ENCODE data around the gene PSMB7. TPM values are rescaled to one million over a fixed set of nuclear protein-coding genes. Genes with fewer than 3 reads are reported as not detected.

Gene PSMB7
- total and polyA plus RNA-seq, 2 donors from 2014 or later = 105 to 250 TPM

DNA sequence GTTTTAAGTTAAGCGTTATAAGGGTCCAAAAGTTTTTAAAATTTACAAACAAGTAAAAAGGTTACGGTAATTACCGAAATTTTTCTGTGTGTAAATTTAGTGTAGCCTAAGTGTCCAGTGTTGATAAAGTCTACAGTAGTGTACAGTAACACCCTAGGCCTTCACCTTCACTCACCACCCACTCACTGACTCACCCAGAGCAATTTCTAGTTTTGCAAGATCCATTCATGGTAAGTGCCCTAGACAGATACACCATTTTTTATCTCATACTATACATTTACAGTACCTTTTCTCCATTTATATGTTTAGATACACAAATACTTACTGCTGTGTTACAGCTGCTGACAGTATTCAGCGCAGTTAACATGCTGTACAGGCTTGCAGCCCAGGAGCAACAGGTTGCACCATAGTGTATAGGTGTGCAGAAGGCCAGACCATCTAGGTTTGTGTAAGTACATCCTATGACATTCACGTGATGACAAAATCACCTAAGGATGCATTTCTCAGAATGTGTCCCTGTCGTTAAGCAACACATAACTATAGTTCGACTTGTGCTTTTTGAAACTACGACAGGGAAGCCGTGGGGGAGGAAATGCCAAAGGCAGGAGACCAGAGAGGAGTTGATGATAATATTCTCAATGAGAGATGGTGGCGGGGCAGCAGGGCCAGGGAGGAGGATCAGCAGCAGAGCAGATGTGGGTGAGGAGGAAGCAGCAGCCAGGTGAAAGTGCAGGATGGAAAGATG is 48.6 kb downstream of the PSMB7 start:
- DNase-seq = no peak
- no peak for FAIRE-seq
- H3K9me3 ChIP-seq (ENCODE audit: control insufficient read depth in 2 of 3, insufficient read depth in 1 of 3, low read length in 3 of 3) = no peaks in the 10 kb centered on the region
- no peaks in the 10 kb centered on the region for H3K4me1 ChIP-seq (ENCODE audit: control insufficient read depth in 2 of 3, insufficient read depth in 2 of 3, low read depth in 1 of 3, low read length in 3 of 3)
- no peak overlapping the region for H3K4me3 ChIP-seq (ENCODE audit: low read length in 3 of 3)
- no peaks in the 10 kb centered on the region for H3K36me3 ChIP-seq (ENCODE audit: control insufficient read depth in 2 of 3, insufficient read depth in 3 of 3, low read length in 3 of 3)
- intact Hi-C loops (cut with DNase I) = no loop called here
- H3K9ac ChIP-seq (ENCODE audit: low read length in 3 of 3) = no peak overlapping the region
- no peaks in the 10 kb centered on the region for H3K27me3 ChIP-seq (ENCODE audit: control insufficient read depth, insufficient read depth, low read length)
- H3K27ac ChIP-seq (ENCODE audit: low read depth in 2 of 2, low read length in 2 of 2) = no peak overlapping the region
- TF ChIP-seq, protein P1, sequence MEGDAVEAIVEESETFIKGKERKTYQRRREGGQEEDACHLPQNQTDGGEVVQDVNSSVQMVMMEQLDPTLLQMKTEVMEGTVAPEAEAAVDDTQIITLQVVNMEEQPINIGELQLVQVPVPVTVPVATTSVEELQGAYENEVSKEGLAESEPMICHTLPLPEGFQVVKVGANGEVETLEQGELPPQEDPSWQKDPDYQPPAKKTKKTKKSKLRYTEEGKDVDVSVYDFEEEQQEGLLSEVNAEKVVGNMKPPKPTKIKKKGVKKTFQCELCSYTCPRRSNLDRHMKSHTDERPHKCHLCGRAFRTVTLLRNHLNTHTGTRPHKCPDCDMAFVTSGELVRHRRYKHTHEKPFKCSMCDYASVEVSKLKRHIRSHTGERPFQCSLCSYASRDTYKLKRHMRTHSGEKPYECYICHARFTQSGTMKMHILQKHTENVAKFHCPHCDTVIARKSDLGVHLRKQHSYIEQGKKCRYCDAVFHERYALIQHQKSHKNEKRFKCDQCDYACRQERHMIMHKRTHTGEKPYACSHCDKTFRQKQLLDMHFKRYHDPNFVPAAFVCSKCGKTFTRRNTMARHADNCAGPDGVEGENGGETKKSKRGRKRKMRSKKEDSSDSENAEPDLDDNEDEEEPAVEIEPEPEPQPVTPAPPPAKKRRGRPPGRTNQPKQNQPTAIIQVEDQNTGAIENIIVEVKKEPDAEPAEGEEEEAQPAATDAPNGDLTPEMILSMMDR (IDR thresholded peaks at IDR 0.05; ENCODE audit: borderline replicate concordance, extremely low read depth, insufficient read depth) = no peak

DNA sequence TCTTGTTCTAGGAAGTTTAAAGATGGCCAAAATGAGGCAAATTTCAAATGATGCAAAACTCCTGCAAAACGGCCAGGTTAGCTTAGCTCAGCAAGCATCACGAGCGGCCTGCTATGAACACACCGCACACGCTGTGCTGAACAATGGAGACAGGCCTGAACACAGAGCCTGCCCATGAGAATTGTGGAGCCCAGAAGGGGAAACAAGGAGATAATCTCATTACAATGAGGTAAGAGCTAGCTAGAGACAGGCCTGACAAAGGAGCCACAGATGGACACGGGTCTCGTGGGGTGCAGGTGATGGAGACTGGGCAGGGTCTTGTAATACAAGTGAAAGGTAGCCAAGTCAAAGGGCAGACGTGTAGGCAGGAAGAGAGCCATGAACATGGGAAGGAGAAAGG is 50.2 kb downstream of the PSMB7 start:
- no peak for DNase-seq
- Histone ChIP-seq H3K4me3 (ENCODE audit: low read length in 3 of 3) (no peak overlapping the region), H3K36me3 (ENCODE audit: control insufficient read depth in 2 of 3, insufficient read depth in 3 of 3, low read length in 3 of 3) (no peaks in the 10 kb centered on the region), H3K9ac (ENCODE audit: low read length in 3 of 3) (no peak overlapping the region), H3K27me3 (ENCODE audit: control insufficient read depth, insufficient read depth, low read length) (no peaks in the 10 kb centered on the region), H3K27ac (ENCODE audit: low read depth in 2 of 2, low read length in 2 of 2) (no peak overlapping the region), H3K9me3 (ENCODE audit: control insufficient read depth in 2 of 3, insufficient read depth in 1 of 3, low read length in 3 of 3) (no peaks in the 10 kb centered on the region), H3K4me1 (ENCODE audit: control insufficient read depth in 2 of 3, insufficient read depth in 2 of 3, low read depth in 1 of 3, low read length in 3 of 3) (no peaks in the 10 kb centered on the region)
- TF ChIP-seq, protein P1 (IDR thresholded peaks at IDR 0.05; ENCODE audit: borderline replicate concordance, extremely low read depth, insufficient read depth) = no peak
- intact Hi-C loops (cut with DNase I) = no loop called here
- FAIRE-seq = no peak

GRCh38 chr9:124364141-124364540 is 51.1 kb downstream of the PSMB7 start:
- Histone ChIP-seq H3K4me1 (ENCODE audit: control insufficient read depth in 2 of 3, insufficient read depth in 2 of 3, low read depth in 1 of 3, low read length in 3 of 3) (peaks cover 0 to 2% (median 0%) of the 10 kb centered on the region in 3 donors), H3K27me3 (ENCODE audit: control insufficient read depth, insufficient read depth, low read length) (no peaks in the 10 kb centered on the region), H3K36me3 (ENCODE audit: control insufficient read depth in 2 of 3, insufficient read depth in 3 of 3, low read length in 3 of 3) (no peaks in the 10 kb centered on the region), H3K27ac (ENCODE audit: low read depth in 2 of 2, low read length in 2 of 2) (no peak overlapping the region), H3K9me3 (ENCODE audit: control insufficient read depth in 2 of 3, insufficient read depth in 1 of 3, low read length in 3 of 3) (no peaks in the 10 kb centered on the region), H3K4me3 (ENCODE audit: low read length in 3 of 3) (no peak overlapping the region), H3K9ac (ENCODE audit: low read length in 3 of 3) (no peak overlapping the region)
- intact Hi-C loops (cut with DNase I) = no loop called here
- TF ChIP-seq, protein P1 (IDR thresholded peaks at IDR 0.05; ENCODE audit: borderline replicate concordance, extremely low read depth, insufficient read depth) = no peak
- DNase-seq = no peak
- no peak for FAIRE-seq

Measured in kidney (tissue), 14 donors.